GM18526 (cell line): ENCODE results near the gene MEGF8.

Experiments used
- POLR2A ChIP-seq: IDR thresholded peaks from 3 replicates; pipeline ENCODE4 v1.6.1; 2011; ENCODE audit not compliant: insufficient read length; ENCODE audit errors: extremely low read depth

Gene MEGF8

GRCh38 chr19:42333975-42334696 lies 8.7 kb downstream of the MEGF8 start:
- no peak for TF ChIP-seq POLR2A

DNA sequence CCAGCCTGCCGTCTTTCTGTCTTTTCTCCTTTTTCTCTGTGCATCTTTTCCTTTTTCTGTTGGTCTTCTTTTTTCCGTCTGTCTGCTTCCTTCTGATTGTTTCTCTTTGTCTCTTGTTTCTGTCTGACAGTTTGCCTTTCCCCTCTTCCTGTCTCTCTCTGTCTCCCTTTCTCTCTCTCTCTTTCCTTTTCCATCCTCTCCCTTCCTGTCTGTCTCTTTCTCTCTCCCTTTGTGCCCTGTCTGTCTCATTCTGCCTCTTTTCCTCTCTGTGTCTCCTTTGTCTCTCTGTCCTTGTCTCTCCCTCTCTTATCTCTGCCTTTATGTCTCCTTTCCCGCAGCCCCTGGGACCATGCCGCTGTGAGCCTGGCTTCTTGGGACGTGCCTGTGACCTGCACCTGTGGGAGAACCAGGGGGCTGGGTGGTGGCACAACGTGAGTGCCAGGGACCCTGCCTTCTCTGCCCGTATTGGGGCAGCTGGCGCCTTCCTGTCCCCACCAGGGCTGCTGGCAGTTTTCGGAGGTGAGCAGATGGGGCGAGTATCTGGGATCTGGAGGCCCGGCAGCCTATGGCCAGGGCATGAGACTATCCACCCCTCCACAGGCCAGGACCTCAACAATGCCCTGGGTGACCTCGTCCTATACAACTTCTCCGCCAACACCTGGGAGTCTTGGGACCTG lies 9.4 kb downstream of the MEGF8 start:
- no peak for TF ChIP-seq POLR2A

DNA sequence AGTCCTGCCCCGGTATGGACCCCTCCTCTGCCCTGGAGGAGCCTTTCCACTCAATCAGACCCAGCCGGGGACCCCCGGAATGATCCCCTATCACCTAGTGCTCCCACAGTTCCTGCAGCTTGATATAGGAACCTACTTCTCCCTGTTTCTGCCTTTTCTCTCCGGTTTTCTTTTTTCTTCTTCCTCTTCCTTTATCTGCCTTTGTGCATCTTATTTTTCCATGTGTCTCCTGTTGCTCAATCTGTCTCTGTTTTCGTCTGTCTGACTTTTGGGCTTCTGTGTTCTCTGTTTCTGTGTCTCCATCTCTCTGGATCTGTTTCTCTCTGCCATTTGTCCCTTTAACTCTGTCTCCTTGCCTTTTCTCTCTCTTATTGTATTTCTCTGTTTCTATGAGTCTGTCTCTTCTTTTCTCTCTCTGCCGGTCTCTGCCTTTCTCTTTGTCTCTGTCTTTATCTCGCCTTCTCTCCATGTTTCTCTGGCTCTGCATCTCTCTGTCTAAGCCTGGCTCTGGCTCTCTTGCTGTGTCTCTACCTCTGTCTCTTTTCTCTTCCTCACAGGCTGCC lies 10.0 kb downstream of the MEGF8 start:
- no peak for TF ChIP-seq POLR2A

- no peak for TF ChIP-seq POLR2A
These were observed 10.5 kb downstream of the MEGF8 start for GRCh38 chr19:42335971-42336370.

GRCh38 chr19:42343344-42344110 lies 18.1 kb downstream of the MEGF8 start:
- TF ChIP-seq POLR2A: no peak

DNA sequence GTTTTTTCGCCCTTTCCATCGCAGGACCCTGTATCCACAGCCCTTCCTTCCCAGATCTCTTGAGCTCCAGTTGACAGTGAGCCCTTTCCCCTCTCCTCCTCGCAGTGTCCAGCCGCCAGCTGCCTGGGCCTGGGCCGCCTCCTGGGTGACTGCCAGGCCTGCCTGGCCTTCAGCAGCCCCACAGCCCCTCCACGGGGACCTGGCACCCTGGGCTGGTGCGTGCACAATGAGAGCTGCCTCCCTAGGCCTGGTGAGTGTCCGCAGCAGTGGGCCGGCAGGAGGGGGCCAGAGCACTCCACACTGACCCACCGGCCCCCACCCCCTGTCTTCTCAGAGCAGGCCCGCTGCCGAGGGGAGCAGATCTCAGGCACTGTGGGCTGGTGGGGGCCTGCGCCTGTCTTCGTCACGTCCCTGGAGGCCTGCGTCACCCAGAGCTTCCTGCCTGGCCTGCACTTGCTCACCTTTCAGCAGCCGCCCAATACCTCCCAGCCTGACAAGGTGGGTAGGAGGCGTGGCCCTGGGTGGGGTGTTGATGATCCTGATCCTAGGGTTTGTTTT lies 19.0 kb downstream of the MEGF8 start:
- TF ChIP-seq POLR2A: no peak

- TF ChIP-seq POLR2A: no peak
These were observed 19.9 kb downstream of the MEGF8 start for GRCh38 chr19:42345191-42345812.

DNA sequence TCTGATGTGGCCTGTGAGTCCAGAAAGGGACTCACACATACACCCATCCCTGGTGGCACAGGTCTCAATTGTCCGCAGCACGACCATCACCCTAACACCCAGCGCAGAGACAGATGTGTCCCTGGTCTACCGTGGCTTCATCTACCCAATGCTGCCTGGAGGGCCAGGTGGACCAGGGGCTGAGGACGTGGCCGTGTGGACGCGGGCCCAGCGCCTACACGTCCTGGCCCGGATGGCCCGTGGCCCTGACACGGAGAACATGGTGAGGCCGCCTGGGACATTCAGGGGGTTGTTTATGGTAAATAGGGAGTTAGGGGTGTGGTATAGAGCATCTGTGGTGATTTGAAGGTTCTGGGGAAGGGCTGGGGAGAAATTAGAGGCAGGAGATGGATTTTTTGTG lies 22.8 kb downstream of the MEGF8 start:
- TF ChIP-seq POLR2A: no peak

DNA sequence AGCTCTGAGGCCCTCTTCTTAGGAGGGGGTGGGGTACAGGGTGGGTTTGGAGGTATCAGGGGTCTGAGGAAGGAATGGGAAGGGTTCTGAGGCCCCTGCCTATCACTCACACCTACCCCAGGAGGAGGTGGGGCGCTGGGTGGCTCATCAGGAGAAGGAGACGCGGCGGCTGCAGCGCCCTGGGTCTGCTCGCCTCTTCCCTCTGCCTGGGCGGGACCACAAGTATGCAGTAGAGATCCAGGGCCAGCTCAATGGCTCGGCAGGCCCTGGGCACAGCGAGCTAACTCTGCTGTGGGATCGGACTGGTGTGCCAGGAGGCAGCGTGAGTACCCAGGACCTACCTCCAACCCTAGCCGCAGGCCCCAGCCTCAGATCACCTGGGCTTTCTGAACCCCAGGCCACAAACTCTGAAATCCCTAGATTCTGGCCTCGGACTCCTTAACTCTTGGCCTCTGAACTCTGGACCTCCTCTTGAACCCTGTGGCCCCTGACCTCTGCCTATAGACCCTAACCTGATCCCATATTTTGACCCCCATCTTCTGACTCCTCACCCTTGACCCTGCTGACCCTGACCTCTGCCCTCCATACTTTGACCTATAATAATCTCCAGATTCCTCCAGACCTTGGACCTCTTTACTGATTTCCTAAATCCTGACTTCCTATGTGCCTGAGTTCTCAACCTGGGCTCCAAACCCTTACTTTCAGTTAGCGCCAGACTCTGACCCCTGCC lies 24.1 kb downstream of the MEGF8 start:
- no peak for TF ChIP-seq POLR2A

- TF ChIP-seq POLR2A: no peak
These were observed 25.0 kb downstream of the MEGF8 start for GRCh38 chr19:42350417-42350816.

GRCh38 chr19:42351079-42351735 lies 25.8 kb downstream of the MEGF8 start:
- no peak for TF ChIP-seq POLR2A

GRCh38 chr19:42352301-42353259 lies 27.1 kb downstream of the MEGF8 start:
- TF ChIP-seq POLR2A: no peak
